HEK293 (cell line): Measurements from ENCODE around the gene UBL7.

Source experiments
- CTCF ChIA-PET: fragments of 350-600 bp; formaldehyde crosslinking; extraction: SDS; loops from one replicate; lab custom pipeline; 2021; ENCODE audit warnings: antibody characterized with exemption; lab: Yijun Ruan, JAX
- POLR2A ChIA-PET: fragments of 300-600 bp; formaldehyde crosslinking; extraction: SDS; loops from one replicate; lab custom pipeline; 2020; ENCODE audit warnings: antibody characterized with exemption, inconsistent platforms; lab: Yijun Ruan, JAX
- H3K27ac ChIP-seq: fragments of 200-500 bp; sonication (Bioruptor generic); 2 replicates; pipeline ENCODE4 v1.5.1; 2014; ENCODE audit warnings: low read depth, low read length, control low read depth, inconsistent platforms; ENCODE audit errors: extremely low read depth
- H3K36me3 ChIP-seq, 2 experiments: fragments of 200-500 bp in 1 of 2; sonication (Bioruptor generic) in 1 of 2; 1 replicate in 1 of 2; 2 replicates in 1 of 2; pipeline ENCODE4 v1.5.1; 2014 to 2017; ENCODE audit warnings: inconsistent platforms in 2 of 2, low read length in 2 of 2; ENCODE audit not compliant: control insufficient read depth in 2 of 2, insufficient read depth in 1 of 2
- H3K4me1 ChIP-seq: fragments of 200-500 bp; sonication (Bioruptor generic); 2 replicates; pipeline ENCODE4 v1.5.1; 2014; ENCODE audit warnings: mild to moderate bottlenecking, low read length, inconsistent platforms; ENCODE audit not compliant: control insufficient read depth, insufficient read depth
- H3K4me3 ChIP-seq: 2 replicates; pipeline ENCODE4 v1.5.1; 2011; ENCODE audit warnings: low read depth, mild to moderate bottlenecking, control low read depth, low read length, moderate library complexity
- H3K9me3 ChIP-seq: fragments of 200-500 bp; sonication (Bioruptor generic); 2 replicates; pipeline ENCODE4 v1.5.1; 2014; ENCODE audit warnings: low read depth, low read length, inconsistent platforms; ENCODE audit not compliant: control insufficient read depth, insufficient read depth
- EGR2 ChIP-seq: fragments of 450-650 bp; formaldehyde crosslinking; IDR thresholded peaks from 2 replicates; pipeline ENCODE4 v1.5.1; 2016; ENCODE audit warnings: low read depth, missing biosample characterization, missing genetic modification characterization
- GLIS1 ChIP-seq: fragments of 450-650 bp; formaldehyde crosslinking; IDR thresholded peaks from 2 replicates; pipeline ENCODE4 v1.5.1; 2016; ENCODE audit warnings: missing biosample characterization, missing genetic modification characterization
- GLIS2 ChIP-seq: fragments of 450-650 bp; formaldehyde crosslinking; IDR thresholded peaks from 2 replicates; pipeline ENCODE4 v1.5.1; 2016; ENCODE audit warnings: missing biosample characterization, missing genetic modification characterization
- INSM2 ChIP-seq: fragments of 450-650 bp; formaldehyde crosslinking; IDR thresholded peaks from 2 replicates; pipeline ENCODE4 v1.5.1; 2016; ENCODE audit warnings: missing biosample characterization, missing genetic modification characterization
- KLF1 ChIP-seq: fragments of 450-650 bp; formaldehyde crosslinking; IDR thresholded peaks from 2 replicates; pipeline ENCODE4 v1.5.1; 2016; ENCODE audit warnings: missing biosample characterization, missing genetic modification characterization
- KLF17 ChIP-seq: fragments of 450-650 bp; formaldehyde crosslinking; IDR thresholded peaks from 2 replicates; pipeline ENCODE4 v1.5.1; 2016; ENCODE audit warnings: missing biosample characterization, missing genetic modification characterization
- PATZ1 ChIP-seq: fragments of 450-650 bp; formaldehyde crosslinking; IDR thresholded peaks from 2 replicates; pipeline ENCODE4 v1.5.1; 2016; ENCODE audit warnings: missing biosample characterization, missing genetic modification characterization
- PRDM2 ChIP-seq: fragments of 450-650 bp; formaldehyde crosslinking; IDR thresholded peaks from 2 replicates; pipeline ENCODE4 v1.5.1; 2016; ENCODE audit warnings: missing biosample characterization, missing genetic modification characterization, borderline replicate concordance
- SP2 ChIP-seq: fragments of 450-650 bp; formaldehyde crosslinking; IDR thresholded peaks from 2 replicates; pipeline ENCODE4 v1.5.1; 2016; ENCODE audit warnings: missing biosample characterization, missing genetic modification characterization
- SP7 ChIP-seq: fragments of 450-650 bp; formaldehyde crosslinking; IDR thresholded peaks from 2 replicates; pipeline ENCODE4 v1.5.1; 2016; ENCODE audit warnings: missing biosample characterization, missing genetic modification characterization
- ZBTB17 ChIP-seq: fragments of 450-650 bp; formaldehyde crosslinking; IDR thresholded peaks from 2 replicates; pipeline ENCODE4 v1.5.1; 2016; ENCODE audit warnings: missing biosample characterization, missing genetic modification characterization
- ZBTB20 ChIP-seq: fragments of 450-650 bp; formaldehyde crosslinking; IDR thresholded peaks from 2 replicates; pipeline ENCODE4 v1.5.1; 2016; ENCODE audit warnings: missing biosample characterization, missing genetic modification characterization
- ZEB2 ChIP-seq: fragments of 450-650 bp; formaldehyde crosslinking; IDR thresholded peaks from 2 replicates; pipeline ENCODE4 v1.5.1; 2016; ENCODE audit warnings: missing biosample characterization, missing genetic modification characterization
- ZFHX2 ChIP-seq: fragments of 450-650 bp; formaldehyde crosslinking; conservative IDR thresholded peaks from 2 replicates; pipeline ENCODE4 v1.5.1; 2016; ENCODE audit warnings: missing biosample characterization, missing genetic modification characterization
- ZFP37 ChIP-seq: fragments of 450-650 bp; formaldehyde crosslinking; IDR thresholded peaks from 2 replicates; pipeline ENCODE4 v1.5.1; 2016; ENCODE audit warnings: missing biosample characterization, missing genetic modification characterization
- ZFP41 ChIP-seq: fragments of 450-650 bp; formaldehyde crosslinking; IDR thresholded peaks from 2 replicates; pipeline ENCODE4 v1.5.1; 2016; ENCODE audit warnings: missing biosample characterization, missing genetic modification characterization, borderline replicate concordance
- ZIC2 ChIP-seq: fragments of 450-650 bp; formaldehyde crosslinking; IDR thresholded peaks from 2 replicates; pipeline ENCODE4 v1.5.1; 2016; ENCODE audit warnings: missing biosample characterization, missing genetic modification characterization
- ZNF140 ChIP-seq: fragments of 450-650 bp; formaldehyde crosslinking; IDR thresholded peaks from 2 replicates; pipeline ENCODE4 v1.5.1; 2016; ENCODE audit warnings: missing biosample characterization, missing genetic modification characterization
- ZNF248 ChIP-seq: fragments of 450-650 bp; formaldehyde crosslinking; IDR thresholded peaks from 2 replicates; pipeline ENCODE4 v1.5.1; 2017; ENCODE audit warnings: missing biosample characterization, missing genetic modification characterization
- ZNF341 ChIP-seq: fragments of 450-650 bp; formaldehyde crosslinking; IDR thresholded peaks from 2 replicates; pipeline ENCODE4; 2016; ENCODE audit warnings: low read depth, missing biosample characterization, missing genetic modification characterization
- ZNF449 ChIP-seq: fragments of 450-650 bp; formaldehyde crosslinking; IDR thresholded peaks from 2 replicates; pipeline ENCODE4 v1.5.1; 2017; ENCODE audit warnings: missing biosample characterization, mild to moderate bottlenecking, missing genetic modification characterization, moderate library complexity
- ZNF555 ChIP-seq: fragments of 450-650 bp; formaldehyde crosslinking; conservative IDR thresholded peaks from 2 replicates; pipeline ENCODE4 v1.5.1; 2017; ENCODE audit warnings: missing biosample characterization, mild to moderate bottlenecking, missing genetic modification characterization, inconsistent platforms
- ZNF600 ChIP-seq: fragments of 450-650 bp; formaldehyde crosslinking; IDR thresholded peaks from 2 replicates; pipeline ENCODE4 v1.5.1; 2016; ENCODE audit warnings: missing biosample characterization, missing genetic modification characterization
- ZNF660 ChIP-seq: fragments of 450-650 bp; IDR thresholded peaks from 2 replicates; pipeline ENCODE4 v1.5.1; 2018; ENCODE audit warnings: missing biosample characterization, mild to moderate bottlenecking, missing genetic modification characterization

UBL7 gene

GRCh38 chr15:74406992-74407705 is 53.8 kb downstream of the UBL7 start:
- Histone ChIP-seq H3K4me1 (no peaks in the 10 kb centered on the region), H3K27ac (no peak overlapping the region), H3K4me3 (no peak overlapping the region), H3K9me3 (no peaks in the 10 kb centered on the region), H3K36me3 (no peaks in the 10 kb centered on the region)
- no peak for TF ChIP-seq PRDM2 (tag by site-specific recombination)
- TF ChIP-seq ZNF140 (tag by site-specific recombination): no peak
- TF ChIP-seq ZFHX2 (tag by site-specific recombination): peak; percentile 97
- TF ChIP-seq SP7 (tag by site-specific recombination): 0 out of 2 replicates have a peak, but pooled peaks have one; percentile 45
- peak; percentile 74 for TF ChIP-seq ZIC2 (tag by site-specific recombination)
- TF ChIP-seq ZFP41 (tag by site-specific recombination): no peak
- peak; percentile 18; the same call in 1 of the 2 replicates for TF ChIP-seq GLIS2
- no peak for TF ChIP-seq INSM2
- TF ChIP-seq EGR2 (tag by site-specific recombination): peak; percentile 92
- 0 out of 2 replicates have a peak, but pooled peaks have one; percentile 13 for TF ChIP-seq ZNF341
- TF ChIP-seq PATZ1 (tag by site-specific recombination): peak; percentile 58
- peak; percentile 38; the same call in 1 of the 2 replicates for TF ChIP-seq KLF1 (tag by site-specific recombination)
- TF ChIP-seq ZNF248 (tag by site-specific recombination): no peak
- TF ChIP-seq ZBTB17 (tag by site-specific recombination): peak; percentile 79
- TF ChIP-seq KLF17 (tag by site-specific recombination): peak; percentile 21; the same call in 1 of the 2 replicates
- TF ChIP-seq ZNF449 (tag by site-specific recombination): peak; percentile 90
- no peak for TF ChIP-seq ZNF555 (tag by site-specific recombination)
- no peak; the same call in 1 of the 2 replicates for TF ChIP-seq ZNF660 (tag by site-specific recombination)
- TF ChIP-seq ZBTB20 (tag by site-specific recombination): peak; percentile 60; the same call in 1 of the 2 replicates
- TF ChIP-seq SP2 (tag by site-specific recombination): peak; percentile 60
- TF ChIP-seq GLIS1 (tag by site-specific recombination): peak; percentile 49; the same call in 1 of the 2 replicates
- peak; percentile 40; the same call in 1 of the 2 replicates for TF ChIP-seq ZFP37
- 0 out of 2 replicates have a peak, but pooled peaks have one; percentile 11 for TF ChIP-seq ZEB2 (tag by site-specific recombination)
- TF ChIP-seq ZNF600 (tag by site-specific recombination): peak; percentile 98
- POLR2A ChIA-PET: interaction anchor here (0.6 to 1.4 kb wide), 5 partner anchors 11 to 413 kb away, joined by 3 to 5 read pairs (median 3); partner anchors contain the start of gene PML
- CTCF ChIA-PET: interaction anchor here (0.6 to 2.0 kb wide), 9 partner anchors 18 to 364 kb away, joined by 3 to 6 read pairs (median 4); no protein-coding TSS in a partner anchor
